ENCODE data around the gene SARNP.
"Not testable (repeated sequence)": the region's sequence is repeated elsewhere in the genome, so short reads cannot be mapped to it uniquely, and the experiment has no call there.

The SARNP gene

DNA sequence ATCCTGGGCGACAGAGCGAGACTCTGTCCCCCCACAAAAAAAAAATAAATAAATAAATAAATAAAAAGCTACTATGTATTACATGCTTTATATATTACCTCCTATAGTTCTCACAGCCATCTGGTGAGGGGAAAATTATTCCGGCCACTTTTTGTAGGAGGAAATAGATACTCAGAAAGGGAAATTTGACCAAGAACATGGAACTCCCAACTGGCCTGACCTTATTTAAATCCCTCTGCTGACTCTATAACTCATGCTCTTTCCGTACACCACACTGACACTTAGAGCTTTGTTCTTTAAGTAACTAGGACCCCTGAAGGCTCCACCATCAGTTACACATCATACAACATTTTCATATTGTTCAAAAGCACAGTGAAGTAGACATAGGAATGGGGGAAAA lies 27.4 kb upstream of the SARNP start:
- TF ChIP-seq, protein P1, sequence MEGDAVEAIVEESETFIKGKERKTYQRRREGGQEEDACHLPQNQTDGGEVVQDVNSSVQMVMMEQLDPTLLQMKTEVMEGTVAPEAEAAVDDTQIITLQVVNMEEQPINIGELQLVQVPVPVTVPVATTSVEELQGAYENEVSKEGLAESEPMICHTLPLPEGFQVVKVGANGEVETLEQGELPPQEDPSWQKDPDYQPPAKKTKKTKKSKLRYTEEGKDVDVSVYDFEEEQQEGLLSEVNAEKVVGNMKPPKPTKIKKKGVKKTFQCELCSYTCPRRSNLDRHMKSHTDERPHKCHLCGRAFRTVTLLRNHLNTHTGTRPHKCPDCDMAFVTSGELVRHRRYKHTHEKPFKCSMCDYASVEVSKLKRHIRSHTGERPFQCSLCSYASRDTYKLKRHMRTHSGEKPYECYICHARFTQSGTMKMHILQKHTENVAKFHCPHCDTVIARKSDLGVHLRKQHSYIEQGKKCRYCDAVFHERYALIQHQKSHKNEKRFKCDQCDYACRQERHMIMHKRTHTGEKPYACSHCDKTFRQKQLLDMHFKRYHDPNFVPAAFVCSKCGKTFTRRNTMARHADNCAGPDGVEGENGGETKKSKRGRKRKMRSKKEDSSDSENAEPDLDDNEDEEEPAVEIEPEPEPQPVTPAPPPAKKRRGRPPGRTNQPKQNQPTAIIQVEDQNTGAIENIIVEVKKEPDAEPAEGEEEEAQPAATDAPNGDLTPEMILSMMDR (IDR thresholded peaks at IDR 0.05; ENCODE audit: low read depth, low read length) = no peak
- no peak for DNase-seq (ENCODE audit: extremely low read depth, low read depth)

DNA sequence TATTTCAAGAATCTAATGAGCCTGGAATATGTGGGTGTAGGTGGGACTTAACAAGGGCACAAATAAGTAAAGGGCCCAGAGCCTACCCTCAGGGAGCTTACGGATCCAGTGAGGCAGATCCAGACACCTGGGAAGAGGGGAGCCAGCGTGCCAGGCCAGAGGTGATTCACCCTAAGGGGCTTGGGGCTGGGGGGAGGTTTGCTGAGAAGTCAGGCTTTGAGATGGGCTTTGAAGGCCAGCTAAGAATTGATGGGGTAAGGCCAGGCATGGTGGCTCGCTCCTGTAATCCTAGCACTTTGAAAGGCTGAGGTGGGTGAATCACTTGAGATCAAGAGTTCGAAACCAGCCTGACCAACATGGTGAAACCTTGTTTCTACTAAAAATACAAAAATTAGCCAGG lies 25.9 kb upstream of the SARNP start:
- TF ChIP-seq, protein P1 (IDR thresholded peaks at IDR 0.05; ENCODE audit: low read depth, low read length) = no peak
- no peak for DNase-seq (ENCODE audit: extremely low read depth, low read depth)

DNA sequence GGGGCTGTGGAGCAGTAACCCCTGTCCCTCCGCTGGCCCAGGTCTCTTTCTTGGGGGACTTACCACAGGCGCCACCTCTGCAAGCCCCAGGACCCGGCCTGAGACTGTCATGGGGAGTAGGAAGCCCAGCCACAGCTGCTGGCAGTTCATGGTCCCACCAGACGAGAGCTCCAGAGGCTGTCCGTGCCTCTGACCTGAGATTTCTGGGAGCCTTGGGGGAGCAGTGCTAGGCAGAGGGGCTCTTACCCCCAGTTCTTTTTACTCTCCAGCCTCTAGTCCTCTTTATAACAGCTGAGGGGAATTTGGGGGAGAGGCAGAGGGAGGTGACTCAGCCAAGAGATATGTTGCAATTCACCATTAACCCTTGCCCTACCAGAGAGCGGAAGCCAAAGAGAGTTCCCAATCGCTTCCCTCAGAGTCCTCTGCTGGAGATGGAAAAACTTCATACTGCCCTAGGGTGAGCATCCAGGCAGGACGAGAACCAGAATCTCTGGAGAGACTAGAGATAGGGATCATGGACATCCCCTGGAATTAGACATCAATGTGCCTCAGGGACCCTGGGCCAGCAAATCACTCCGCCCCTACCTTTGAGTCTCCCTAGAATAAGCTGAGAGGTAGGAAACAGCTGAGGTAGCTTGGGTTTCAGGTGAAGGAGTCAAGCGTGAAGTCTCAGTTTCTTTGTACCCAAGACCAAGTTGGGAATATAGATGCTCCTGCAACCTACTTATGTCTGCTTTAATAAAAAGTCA lies 25.3 kb upstream of the SARNP start, which contains the start of gene MMP19:
MMP19 (minus strand) TSS at position 256 of the 749 bp plus-strand sequence; CDS start at position 150, 106 bp downstream.
- TF ChIP-seq, protein P1 (IDR thresholded peaks at IDR 0.05; ENCODE audit: low read depth, low read length) = peak; percentile 6; the same call in 1 of the 2 replicates
- DNase-seq (ENCODE audit: extremely low read depth, low read depth) = peak; percentile 46

DNA sequence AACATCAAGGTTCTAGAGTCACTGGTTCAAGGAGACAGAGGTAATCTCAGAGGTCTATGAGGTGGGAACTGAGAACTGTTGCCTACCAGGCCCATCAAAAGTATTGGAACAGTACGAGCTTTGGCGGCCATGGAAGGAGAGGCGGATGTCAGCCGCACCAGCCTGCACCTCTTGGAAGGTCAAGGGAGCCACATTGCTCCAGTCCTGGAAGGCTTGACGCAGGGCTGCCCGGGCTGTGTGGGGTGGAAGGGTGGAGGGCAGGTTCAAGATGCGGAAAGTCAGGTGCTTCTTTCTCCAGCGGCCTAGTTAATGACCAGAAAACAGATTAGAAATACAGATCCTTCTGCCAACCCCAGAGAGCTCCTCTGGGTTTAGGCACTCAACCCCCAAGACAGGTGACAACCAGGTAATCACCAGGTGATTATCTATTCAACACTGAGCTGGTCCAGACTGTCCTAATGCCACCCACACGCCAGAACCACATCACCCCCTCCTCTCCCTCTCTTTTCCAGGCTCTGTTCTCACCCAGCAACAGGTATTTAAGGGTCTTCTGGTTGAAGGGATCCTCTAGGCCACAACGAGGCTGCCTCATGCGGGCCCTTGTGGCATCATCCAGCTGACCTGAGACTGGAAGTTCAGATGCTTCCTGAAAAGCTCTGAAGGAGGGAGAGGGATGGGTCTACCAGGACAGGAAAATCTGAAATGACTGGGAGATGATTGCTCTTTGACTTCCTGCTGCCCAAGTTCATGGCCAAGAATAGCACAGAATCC lies 23.2 kb upstream of the SARNP start:
- DNase-seq (ENCODE audit: extremely low read depth, low read depth) = no peak
- TF ChIP-seq, protein P1 (IDR thresholded peaks at IDR 0.05; ENCODE audit: low read depth, low read length) = no peak

DNA sequence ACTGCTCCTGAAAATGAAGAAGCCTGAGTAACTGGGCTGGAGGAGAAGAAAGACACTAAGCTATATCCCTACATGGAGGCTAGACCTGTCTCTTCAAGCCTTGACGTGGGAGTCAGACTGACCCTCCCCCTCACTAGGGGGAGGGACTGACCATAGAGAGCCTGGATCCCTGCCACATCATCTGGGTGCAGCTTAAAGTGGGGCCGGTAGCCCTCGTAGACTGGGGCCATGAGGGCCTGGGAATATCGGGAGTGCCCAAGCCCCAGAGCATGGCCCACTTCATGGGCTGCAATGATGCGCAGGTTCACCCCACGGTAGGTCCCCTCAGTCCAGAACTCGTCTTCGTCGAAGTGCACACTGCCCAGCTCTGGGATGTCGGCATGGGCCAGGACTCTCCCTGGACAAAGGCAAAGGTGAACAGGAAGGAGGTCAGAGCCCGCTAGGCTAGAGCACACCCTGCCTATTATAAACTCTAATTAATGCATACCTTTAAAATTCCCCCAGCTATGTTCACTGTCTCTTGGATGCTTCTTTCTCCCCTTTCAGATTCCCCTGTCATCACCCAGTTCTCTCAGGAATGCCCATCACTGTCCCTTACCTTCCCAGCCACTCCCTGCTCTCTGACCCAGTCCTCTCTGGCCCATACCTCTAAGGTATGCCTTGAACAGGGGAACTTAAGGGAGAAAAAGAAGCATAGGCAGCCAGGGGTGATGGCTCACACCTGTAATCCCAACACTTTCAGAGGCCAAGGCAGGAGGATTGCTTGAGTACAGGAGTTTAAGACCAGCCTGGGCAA lies 22.0 kb upstream of the SARNP start:
- no peak for DNase-seq (ENCODE audit: extremely low read depth, low read depth)
- TF ChIP-seq, protein P1 (IDR thresholded peaks at IDR 0.05; ENCODE audit: low read depth, low read length) = no peak

DNA sequence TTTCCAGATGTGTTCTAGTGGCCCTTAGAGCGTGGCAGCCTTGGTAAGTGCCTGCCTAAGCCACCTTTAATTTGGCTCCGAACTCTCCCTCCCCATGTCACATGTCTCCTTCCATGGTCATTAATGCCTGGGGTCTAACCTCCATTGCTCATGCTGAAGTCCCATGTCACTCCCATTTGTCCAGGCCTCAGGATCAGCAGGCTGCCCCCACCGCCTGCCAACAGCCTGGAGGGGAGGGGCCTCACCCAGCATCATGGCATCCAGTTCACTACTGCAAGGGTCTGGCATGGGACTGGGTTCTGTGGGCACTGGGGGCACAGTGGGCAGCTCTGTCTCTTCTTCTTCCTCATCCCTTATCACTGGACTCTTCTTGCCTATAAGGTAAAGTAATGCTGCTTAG lies 20.8 kb upstream of the SARNP start:
- TF ChIP-seq, protein P1 (IDR thresholded peaks at IDR 0.05; ENCODE audit: low read depth, low read length) = no peak
- no peak for DNase-seq (ENCODE audit: extremely low read depth, low read depth)

DNA sequence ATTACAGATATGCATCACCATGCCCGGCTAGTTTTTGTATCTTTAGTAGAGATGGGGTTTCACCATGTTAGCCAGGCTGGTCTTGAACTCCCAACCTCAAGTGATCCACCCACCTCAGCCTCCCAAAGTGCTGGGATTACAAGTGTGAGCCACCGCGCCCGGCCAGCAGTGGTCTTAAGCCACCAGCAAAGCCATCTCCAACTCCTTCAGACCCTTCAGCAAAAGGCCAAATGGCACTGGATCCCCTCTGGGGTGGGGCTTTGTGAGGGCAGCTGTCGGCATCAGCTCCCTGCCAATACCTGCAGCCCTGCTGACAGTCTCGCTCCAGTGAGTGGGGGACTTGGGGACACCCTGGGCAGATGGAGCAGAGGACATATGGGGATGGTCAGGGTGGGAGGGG lies 16.9 kb upstream of the SARNP start:
- not testable (repeated sequence) for DNase-seq (ENCODE audit: extremely low read depth, low read depth)
